ENCODE measurements around the gene DHPS. TPM values are rescaled to one million over a fixed set of nuclear protein-coding genes. Genes with fewer than 3 reads are reported as not detected.
A peak's percentile ranks its signal among the peaks of the same experiment; 100 is the strongest.

DHPS gene
- total and polyA plus RNA-seq, 2 of the 13 experiments (the other 11 are each of a cell fraction or from before 2014, with no cell fraction given) = 43.3 to 84.3 TPM

DNA sequence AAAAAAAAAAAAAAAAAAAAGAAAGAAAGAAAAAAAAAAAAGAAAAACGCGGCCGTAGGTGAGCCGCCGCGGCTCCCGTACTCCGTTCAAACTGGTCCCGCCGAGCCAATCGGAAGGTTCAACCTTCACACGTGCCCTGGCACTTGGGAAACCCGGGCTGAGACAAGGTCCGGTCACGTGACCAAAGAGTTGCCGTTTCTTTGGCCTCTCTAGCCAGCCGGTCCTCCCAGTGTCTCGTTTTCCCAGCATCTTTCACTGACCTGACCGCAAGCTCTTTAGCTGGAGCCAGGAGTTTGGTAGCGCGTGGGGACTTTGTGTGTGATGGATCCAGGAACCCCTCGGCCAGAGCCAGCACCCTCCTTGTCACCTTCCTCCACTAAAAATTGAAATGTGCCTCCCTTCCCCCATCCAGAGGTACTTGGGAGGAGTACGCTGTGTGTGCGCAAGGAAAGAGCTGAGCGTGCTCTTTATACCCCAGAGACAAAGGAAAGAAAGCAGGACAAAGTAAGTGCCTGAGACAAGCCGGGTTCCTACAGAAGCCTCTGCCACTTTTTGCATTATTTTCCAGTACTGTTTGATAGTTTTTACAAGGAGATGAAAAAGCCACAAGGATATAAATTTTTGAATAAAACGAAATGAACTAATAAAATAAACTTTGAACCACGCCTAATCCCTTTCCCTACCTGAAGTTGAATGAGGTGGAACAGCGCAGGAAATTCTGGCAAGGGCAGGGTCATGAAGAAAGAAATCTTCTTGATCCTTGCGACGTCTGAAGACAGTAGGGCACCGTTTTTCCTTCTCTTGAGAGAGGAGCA is 41.1 kb upstream of the DHPS start (continued):
- TF ChIP-seq ZMAT3 (CRISPR knock-in tag; conservative IDR thresholded peaks at IDR 0.05) (no peak), PPARG (CRISPR knock-in tag; conservative IDR thresholded peaks at IDR 0.05) (no peak), SMARCC2 (IDR thresholded peaks at IDR 0.05) (no peak), ZNF883 (CRISPR knock-in tag; IDR thresholded peaks at IDR 0.05; ENCODE audit: not compliant biosample characterization) (no peak), ZSCAN20 (CRISPR knock-in tag; IDR thresholded peaks at IDR 0.05; ENCODE audit: borderline replicate concordance) (no peak), SIN3A (IDR thresholded peaks at IDR 0.05; ENCODE audit: borderline replicate concordance, low read depth, low read length) (peak; percentile 93), ZNF670 (CRISPR knock-in tag; IDR thresholded peaks at IDR 0.05; ENCODE audit: borderline replicate concordance) (no peak), MED13 (CRISPR knock-in tag; IDR thresholded peaks at IDR 0.05) (no peak), ZNF720 (CRISPR knock-in tag; IDR thresholded peaks at IDR 0.05) (no peak), ZEB1 (IDR thresholded peaks at IDR 0.05; ENCODE audit: insufficient replicate concordance, low read depth) (no peak), ZBTB20 (CRISPR knock-in tag; IDR thresholded peaks at IDR 0.05; ENCODE audit: borderline replicate concordance, low read depth) (no peak), ZNF317 (CRISPR knock-in tag; IDR thresholded peaks at IDR 0.05) (no peak), MAFK (conservative IDR thresholded peaks at IDR 0.05 in 1 of 2, IDR thresholded peaks at IDR 0.05 in 1 of 2; ENCODE audit: low read length in 2 of 2) (peak in 1 of 2 experiments; percentile 25; a peak in 2 of 4 replicates), ATF1 (CRISPR knock-in tag; IDR thresholded peaks at IDR 0.05) (peak; percentile 53; the same call in 1 of the 2 replicates), AGO1 (IDR thresholded peaks at IDR 0.05; ENCODE audit: low read depth, low read length, poor library complexity, severe bottlenecking) (no peak)
- TF ChIP-seq, protein P1, sequence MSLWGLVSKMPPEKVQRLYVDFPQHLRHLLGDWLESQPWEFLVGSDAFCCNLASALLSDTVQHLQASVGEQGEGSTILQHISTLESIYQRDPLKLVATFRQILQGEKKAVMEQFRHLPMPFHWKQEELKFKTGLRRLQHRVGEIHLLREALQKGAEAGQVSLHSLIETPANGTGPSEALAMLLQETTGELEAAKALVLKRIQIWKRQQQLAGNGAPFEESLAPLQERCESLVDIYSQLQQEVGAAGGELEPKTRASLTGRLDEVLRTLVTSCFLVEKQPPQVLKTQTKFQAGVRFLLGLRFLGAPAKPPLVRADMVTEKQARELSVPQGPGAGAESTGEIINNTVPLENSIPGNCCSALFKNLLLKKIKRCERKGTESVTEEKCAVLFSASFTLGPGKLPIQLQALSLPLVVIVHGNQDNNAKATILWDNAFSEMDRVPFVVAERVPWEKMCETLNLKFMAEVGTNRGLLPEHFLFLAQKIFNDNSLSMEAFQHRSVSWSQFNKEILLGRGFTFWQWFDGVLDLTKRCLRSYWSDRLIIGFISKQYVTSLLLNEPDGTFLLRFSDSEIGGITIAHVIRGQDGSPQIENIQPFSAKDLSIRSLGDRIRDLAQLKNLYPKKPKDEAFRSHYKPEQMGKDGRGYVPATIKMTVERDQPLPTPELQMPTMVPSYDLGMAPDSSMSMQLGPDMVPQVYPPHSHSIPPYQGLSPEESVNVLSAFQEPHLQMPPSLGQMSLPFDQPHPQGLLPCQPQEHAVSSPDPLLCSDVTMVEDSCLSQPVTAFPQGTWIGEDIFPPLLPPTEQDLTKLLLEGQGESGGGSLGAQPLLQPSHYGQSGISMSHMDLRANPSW (CRISPR knock-in tag; IDR thresholded peaks at IDR 0.05; ENCODE audit: borderline replicate concordance) = no peak
- TF ChIP-seq, protein P2, sequence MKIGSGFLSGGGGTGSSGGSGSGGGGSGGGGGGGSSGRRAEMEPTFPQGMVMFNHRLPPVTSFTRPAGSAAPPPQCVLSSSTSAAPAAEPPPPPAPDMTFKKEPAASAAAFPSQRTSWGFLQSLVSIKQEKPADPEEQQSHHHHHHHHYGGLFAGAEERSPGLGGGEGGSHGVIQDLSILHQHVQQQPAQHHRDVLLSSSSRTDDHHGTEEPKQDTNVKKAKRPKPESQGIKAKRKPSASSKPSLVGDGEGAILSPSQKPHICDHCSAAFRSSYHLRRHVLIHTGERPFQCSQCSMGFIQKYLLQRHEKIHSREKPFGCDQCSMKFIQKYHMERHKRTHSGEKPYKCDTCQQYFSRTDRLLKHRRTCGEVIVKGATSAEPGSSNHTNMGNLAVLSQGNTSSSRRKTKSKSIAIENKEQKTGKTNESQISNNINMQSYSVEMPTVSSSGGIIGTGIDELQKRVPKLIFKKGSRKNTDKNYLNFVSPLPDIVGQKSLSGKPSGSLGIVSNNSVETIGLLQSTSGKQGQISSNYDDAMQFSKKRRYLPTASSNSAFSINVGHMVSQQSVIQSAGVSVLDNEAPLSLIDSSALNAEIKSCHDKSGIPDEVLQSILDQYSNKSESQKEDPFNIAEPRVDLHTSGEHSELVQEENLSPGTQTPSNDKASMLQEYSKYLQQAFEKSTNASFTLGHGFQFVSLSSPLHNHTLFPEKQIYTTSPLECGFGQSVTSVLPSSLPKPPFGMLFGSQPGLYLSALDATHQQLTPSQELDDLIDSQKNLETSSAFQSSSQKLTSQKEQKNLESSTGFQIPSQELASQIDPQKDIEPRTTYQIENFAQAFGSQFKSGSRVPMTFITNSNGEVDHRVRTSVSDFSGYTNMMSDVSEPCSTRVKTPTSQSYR (CRISPR knock-in tag; IDR thresholded peaks at IDR 0.05; ENCODE audit: borderline replicate concordance) = peak; percentile 52; the same call in 1 of the 2 replicates
- TF ChIP-seq, protein P3, sequence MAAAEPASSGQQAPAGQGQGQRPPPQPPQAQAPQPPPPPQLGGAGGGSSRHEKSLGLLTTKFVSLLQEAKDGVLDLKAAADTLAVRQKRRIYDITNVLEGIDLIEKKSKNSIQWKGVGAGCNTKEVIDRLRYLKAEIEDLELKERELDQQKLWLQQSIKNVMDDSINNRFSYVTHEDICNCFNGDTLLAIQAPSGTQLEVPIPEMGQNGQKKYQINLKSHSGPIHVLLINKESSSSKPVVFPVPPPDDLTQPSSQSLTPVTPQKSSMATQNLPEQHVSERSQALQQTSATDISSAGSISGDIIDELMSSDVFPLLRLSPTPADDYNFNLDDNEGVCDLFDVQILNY (CRISPR knock-in tag; conservative IDR thresholded peaks at IDR 0.05) = peak; percentile 60; the same call in 1 of the 2 replicates
